ENCODE results near the gene CHIC2. TPM values are rescaled to one million over a fixed set of nuclear protein-coding genes. Genes with fewer than 3 reads are reported as not detected.
"Not testable (repeated sequence)": the region's sequence is repeated elsewhere in the genome, so short reads cannot be mapped to it uniquely, and the experiment has no call there.

The CHIC2 gene
- total RNA-seq, 2 experiments from 2014 or later: 14.7 to 17.7 TPM

DNA sequence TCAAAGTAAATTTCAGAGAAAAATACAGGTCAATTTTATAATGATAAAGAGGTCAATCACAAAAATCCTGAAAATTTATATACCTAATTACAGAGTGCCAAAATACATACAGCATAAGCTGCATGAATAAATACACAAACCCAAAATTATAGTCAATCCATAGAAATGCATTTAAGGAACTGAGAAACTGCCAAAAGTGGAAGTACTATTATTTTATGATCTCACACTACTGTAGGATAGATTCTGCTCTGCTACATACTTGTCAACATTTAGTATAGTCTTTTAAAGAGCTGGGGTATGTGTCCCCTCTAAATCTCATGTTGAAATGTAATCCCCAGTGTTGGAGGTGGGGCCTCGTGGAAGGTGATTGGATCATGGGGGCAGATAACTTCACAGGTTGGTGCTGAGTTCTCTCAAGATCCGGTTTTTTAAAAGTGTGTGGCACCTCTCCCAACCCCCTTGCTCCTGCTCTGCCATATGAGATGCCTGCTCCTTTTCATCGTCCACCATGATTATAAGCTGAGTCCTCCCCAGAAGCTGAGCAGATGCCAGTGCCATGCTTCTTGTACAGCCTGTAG is 31.8 kb downstream of the CHIC2 start:
- POLR2A ChIA-PET: no interaction called here
- CTCF ChIA-PET: no interaction called here
- H3K4me1 Mint-ChIP-seq: peaks cover 28% of the 10 kb centered on the region
- ATAC-seq (no peak), DNase-seq (no peak)
- peaks cover 18% of the 10 kb centered on the region for H3K36me3 Mint-ChIP-seq (ENCODE audit: low read depth)
- H3K9me3 Mint-ChIP-seq (ENCODE audit: low read depth): no peaks in the 10 kb centered on the region
- intact Hi-C loops (cut with DNase I, micrococcal nuclease): no loop called here
- no peak overlapping the region for H3K4me3 Mint-ChIP-seq
- no peak overlapping the region for H3K27ac Mint-ChIP-seq
- H3K27me3 Mint-ChIP-seq: no peaks in the 10 kb centered on the region

- POLR2A ChIA-PET: no interaction called here
- CTCF ChIA-PET: no interaction called here
- no peak for DNase-seq
- peaks cover 7% of the 10 kb centered on the region for H3K36me3 Mint-ChIP-seq (ENCODE audit: low read depth)
- H3K27me3 Mint-ChIP-seq: no peaks in the 10 kb centered on the region
- no peak for ATAC-seq
- H3K4me1 Mint-ChIP-seq: peaks cover 11% of the 10 kb centered on the region
- intact Hi-C loops (cut with DNase I, micrococcal nuclease): no loop called here
- no peak overlapping the region for H3K4me3 Mint-ChIP-seq
- no peaks in the 10 kb centered on the region for H3K9me3 Mint-ChIP-seq (ENCODE audit: low read depth)
- H3K27ac Mint-ChIP-seq: no peak overlapping the region
Observed at GRCh38 chr4:54027311-54027710, 37.1 kb downstream of the CHIC2 start.

DNA sequence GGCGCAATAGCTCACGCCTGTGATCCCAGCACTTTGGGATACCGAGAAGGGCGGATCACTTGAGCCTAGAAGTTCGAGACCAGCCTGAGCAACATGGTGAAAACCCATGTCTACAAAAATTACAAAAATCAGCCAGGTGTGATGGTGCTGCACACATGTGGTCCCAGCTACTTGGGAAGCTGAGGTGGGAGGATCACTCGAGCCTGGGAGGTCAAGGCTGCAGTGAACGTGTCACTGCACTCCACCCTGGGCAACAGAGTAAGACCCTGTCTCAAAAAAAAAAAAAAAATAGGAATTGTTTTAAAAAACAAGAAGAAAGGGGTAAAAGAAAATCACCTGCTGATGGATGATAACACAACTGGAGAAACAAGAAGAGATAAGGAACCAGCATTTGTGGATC is 38.8 kb downstream of the CHIC2 start:
- POLR2A ChIA-PET: no interaction called here
- H3K4me3 Mint-ChIP-seq: no peak overlapping the region
- no peaks in the 10 kb centered on the region for H3K27me3 Mint-ChIP-seq
- CTCF ChIA-PET: interaction anchor here (1.0 kb wide), 1 partner anchor 9 kb away, joined by 3 read pairs; no protein-coding TSS in a partner anchor
- ATAC-seq (no peak), DNase-seq (no peak)
- H3K9me3 Mint-ChIP-seq (ENCODE audit: low read depth): no peaks in the 10 kb centered on the region
- H3K4me1 Mint-ChIP-seq: peaks cover 10% of the 10 kb centered on the region
- intact Hi-C loops (cut with DNase I, micrococcal nuclease): no loop called here
- H3K27ac Mint-ChIP-seq: no peak overlapping the region
- peaks cover 7% of the 10 kb centered on the region for H3K36me3 Mint-ChIP-seq (ENCODE audit: low read depth)

- CTCF ChIA-PET; H3K4me3 Mint-ChIP-seq; H3K27ac Mint-ChIP-seq; DNase-seq; intact Hi-C loops (cut with DNase I, micrococcal nuclease); H3K9me3 Mint-ChIP-seq (ENCODE audit: low read depth); H3K27me3 Mint-ChIP-seq; H3K4me1 Mint-ChIP-seq; POLR2A ChIA-PET; ATAC-seq; H3K36me3 Mint-ChIP-seq (ENCODE audit: low read depth): not testable (repeated sequence)
Observed at GRCh38 chr4:54023019-54023418, 41.4 kb downstream of the CHIC2 start.

DNA sequence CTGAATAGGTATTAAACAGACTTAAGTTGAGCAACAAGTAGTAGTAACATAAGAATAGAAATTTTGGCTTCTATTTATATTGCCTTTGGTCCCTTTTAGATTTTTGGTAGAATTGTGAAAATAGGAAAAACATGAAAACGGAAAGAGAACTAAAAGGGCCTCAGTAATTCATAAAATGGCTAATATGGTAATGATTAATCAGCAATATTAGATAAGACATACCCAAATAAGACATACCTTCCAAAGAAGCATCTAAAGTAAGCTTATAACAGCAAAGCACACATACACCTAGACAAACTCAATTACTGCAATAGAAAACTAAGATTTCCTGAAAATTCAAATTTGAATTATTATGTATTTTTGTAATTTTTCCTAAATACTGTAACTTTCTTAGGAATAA is 46.4 kb downstream of the CHIC2 start:
- CTCF ChIA-PET: no interaction called here
- H3K4me3 Mint-ChIP-seq: no peak overlapping the region
- H3K27ac Mint-ChIP-seq: no peak overlapping the region
- POLR2A ChIA-PET: no interaction called here
- no peaks in the 10 kb centered on the region for H3K27me3 Mint-ChIP-seq
- ATAC-seq (no peak), DNase-seq (no peak)
- H3K9me3 Mint-ChIP-seq (ENCODE audit: low read depth): no peaks in the 10 kb centered on the region
- intact Hi-C loops (cut with DNase I, micrococcal nuclease): no loop called here
- H3K36me3 Mint-ChIP-seq (ENCODE audit: low read depth): peaks cover 7% of the 10 kb centered on the region
- H3K4me1 Mint-ChIP-seq: peaks cover 1% of the 10 kb centered on the region

DNA sequence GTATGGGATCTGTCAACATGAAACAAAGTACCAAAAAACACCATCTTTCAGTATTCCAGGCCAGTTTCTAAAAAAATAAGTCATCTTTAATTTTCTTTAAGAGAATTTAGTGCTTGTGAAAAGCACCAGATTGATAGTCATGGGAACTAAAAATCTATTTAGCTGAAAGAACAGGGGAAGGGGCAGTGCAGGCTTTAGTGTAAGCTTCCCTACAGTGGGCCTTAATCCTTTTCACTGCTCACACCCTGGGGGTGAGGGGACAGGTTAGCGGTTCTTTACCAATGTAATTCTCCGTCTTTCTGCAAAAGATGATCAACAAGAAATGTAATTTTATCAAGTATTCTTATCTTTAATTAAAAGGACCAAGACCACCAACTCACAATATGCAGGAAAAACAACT is 47.1 kb downstream of the CHIC2 start:
- POLR2A ChIA-PET: no interaction called here
- H3K9me3 Mint-ChIP-seq (ENCODE audit: low read depth): no peaks in the 10 kb centered on the region
- CTCF ChIA-PET: interaction anchor here (0.7 to 1.0 kb wide), 3 partner anchors 9 to 1378 kb away, joined by 3 read pairs; partner anchors contain the start of gene TMEM165

GRCh38 chr4:54016504-54016903 is 47.9 kb downstream of the CHIC2 start:
- ChIA-PET POLR2A (interaction anchor here (0.9 kb wide), 1 partner anchor 47 kb away, joined by 4 read pairs; no protein-coding TSS in a partner anchor), CTCF (interaction anchor here (0.7 to 1.0 kb wide), 2 partner anchors 9 to 1379 kb away, joined by 3 read pairs; partner anchors contain the start of gene TMEM165)
- Mint-ChIP-seq H3K4me3 (no peak overlapping the region), H3K4me1 (peaks cover 1% of the 10 kb centered on the region), H3K36me3 (ENCODE audit: low read depth) (peaks cover 10% of the 10 kb centered on the region), H3K9me3 (ENCODE audit: low read depth) (no peaks in the 10 kb centered on the region), H3K27ac (no peak overlapping the region), H3K27me3 (no peaks in the 10 kb centered on the region)
- no peak for DNase-seq
- ATAC-seq: no peak
- intact Hi-C loops (cut with DNase I, micrococcal nuclease): no loop called here

More for the DNA sequence above, 47.1 kb downstream of the CHIC2 start:
- no peak for ATAC-seq
- intact Hi-C loops (cut with DNase I, micrococcal nuclease): no loop called here
- peaks cover 1% of the 10 kb centered on the region for H3K4me1 Mint-ChIP-seq
- DNase-seq: no peak
- no peak overlapping the region for H3K27ac Mint-ChIP-seq
- peaks cover 9% of the 10 kb centered on the region for H3K36me3 Mint-ChIP-seq (ENCODE audit: low read depth)
- H3K4me3 Mint-ChIP-seq: no peak overlapping the region
- H3K27me3 Mint-ChIP-seq: no peaks in the 10 kb centered on the region

DNA sequence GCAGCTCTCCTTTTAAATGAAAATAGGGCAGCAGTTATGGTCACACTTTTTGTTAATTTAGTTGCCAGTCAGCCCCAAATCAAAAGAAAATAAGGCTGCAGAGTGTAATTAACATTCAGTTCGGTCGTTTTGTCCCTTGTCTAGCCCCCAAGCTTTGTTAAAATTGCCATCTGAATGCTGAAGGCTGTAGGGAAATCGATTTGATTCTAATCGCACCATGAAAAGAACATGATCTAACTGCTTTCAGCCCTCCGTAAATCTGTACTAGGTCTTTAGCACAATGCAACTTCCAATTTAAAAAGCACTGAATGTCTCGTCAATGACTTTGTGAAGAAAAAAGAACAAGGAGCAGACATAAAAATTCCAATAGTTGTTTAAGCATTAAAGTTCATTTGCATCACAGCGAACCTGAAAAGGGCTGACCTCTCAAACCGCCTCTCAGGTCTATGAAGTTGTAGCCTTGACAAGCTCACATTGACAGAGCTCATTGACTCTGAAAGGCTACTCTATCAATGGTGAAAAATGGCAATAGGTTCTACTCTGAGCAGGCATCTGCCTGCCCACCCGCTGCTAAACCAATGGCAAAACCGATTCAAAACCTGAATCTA is 48.9 kb downstream of the CHIC2 start:
- intact Hi-C loops (cut with DNase I, micrococcal nuclease): no loop called here
- Mint-ChIP-seq H3K4me1 (peaks cover 1% of the 10 kb centered on the region), H3K9me3 (ENCODE audit: low read depth) (no peaks in the 10 kb centered on the region), H3K27ac (no peak overlapping the region), H3K27me3 (no peaks in the 10 kb centered on the region), H3K4me3 (no peak overlapping the region), H3K36me3 (ENCODE audit: low read depth) (peaks cover 10% of the 10 kb centered on the region)
- DNase-seq: no peak
- ChIA-PET CTCF (interaction anchor here (0.8 to 1.5 kb wide), 3 partner anchors 10 to 219 kb away, joined by 3 read pairs; no protein-coding TSS in a partner anchor), POLR2A (no interaction called here)
- no peak for ATAC-seq

DNA sequence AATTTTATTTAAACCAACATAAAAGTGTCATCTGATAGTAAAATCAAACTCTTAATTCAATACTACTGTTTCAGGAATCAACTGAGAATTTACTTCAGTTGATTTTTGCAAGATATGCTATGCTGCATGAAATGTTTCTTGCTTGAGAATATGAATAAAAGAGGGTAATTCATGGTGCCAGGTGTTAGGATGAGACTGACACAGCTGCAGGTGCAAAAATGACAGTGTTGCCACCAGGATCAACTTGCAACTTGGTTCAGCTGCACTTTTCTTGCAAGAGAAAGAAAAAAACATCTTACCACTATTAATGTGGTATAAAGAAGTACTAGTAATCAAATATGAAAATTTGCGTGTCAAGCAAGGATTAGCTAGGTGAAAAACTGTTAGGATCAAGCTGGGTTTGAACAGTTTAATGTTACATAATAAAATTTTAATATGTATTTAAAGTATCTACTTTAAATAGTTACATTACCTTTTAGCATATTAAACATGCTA is 49.7 kb downstream of the CHIC2 start:
- Mint-ChIP-seq H3K9me3 (ENCODE audit: low read depth) (no peaks in the 10 kb centered on the region), H3K27me3 (no peaks in the 10 kb centered on the region), H3K27ac (no peak overlapping the region), H3K4me1 (peaks cover 1% of the 10 kb centered on the region), H3K4me3 (no peak overlapping the region), H3K36me3 (ENCODE audit: low read depth) (peaks cover 13% of the 10 kb centered on the region)
- intact Hi-C loops (cut with DNase I, micrococcal nuclease): no loop called here
- POLR2A ChIA-PET: no interaction called here
- ATAC-seq: no peak
- DNase-seq: no peak
- CTCF ChIA-PET: interaction anchor here (0.8 to 1.5 kb wide), 3 partner anchors 9 to 219 kb away, joined by 3 read pairs; no protein-coding TSS in a partner anchor

DNA sequence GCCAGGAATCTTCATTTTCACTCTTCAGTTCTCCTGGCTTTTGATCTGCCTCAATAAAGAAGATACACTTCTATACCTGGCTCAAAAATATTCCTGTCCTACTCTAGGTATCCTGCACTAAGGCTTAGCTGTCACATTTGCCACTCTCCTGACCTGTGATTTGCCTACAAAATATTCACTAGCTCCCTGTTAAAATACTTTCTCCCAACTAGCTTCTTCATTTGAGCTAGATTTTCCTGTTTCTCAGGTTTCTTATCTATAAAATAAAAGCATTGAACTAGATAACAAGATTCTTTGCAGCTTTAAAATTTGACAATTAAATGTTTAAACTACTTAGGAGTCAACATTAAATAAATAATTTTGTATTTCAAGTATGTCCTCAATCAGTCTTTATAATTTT is 53.2 kb downstream of the CHIC2 start:
- Mint-ChIP-seq H3K4me3 (no peak overlapping the region), H3K9me3 (ENCODE audit: low read depth) (no peaks in the 10 kb centered on the region), H3K27ac (no peak overlapping the region), H3K36me3 (ENCODE audit: low read depth) (peaks cover 20% of the 10 kb centered on the region), H3K27me3 (no peaks in the 10 kb centered on the region), H3K4me1 (no peaks in the 10 kb centered on the region)
- intact Hi-C loops (cut with DNase I, micrococcal nuclease): no loop called here
- no peak for DNase-seq
- ChIA-PET POLR2A (no interaction called here), CTCF (interaction anchor here (1.0 kb wide), 1 partner anchor 28 kb away, joined by 3 read pairs; no protein-coding TSS in a partner anchor)
- ATAC-seq: no peak

DNA sequence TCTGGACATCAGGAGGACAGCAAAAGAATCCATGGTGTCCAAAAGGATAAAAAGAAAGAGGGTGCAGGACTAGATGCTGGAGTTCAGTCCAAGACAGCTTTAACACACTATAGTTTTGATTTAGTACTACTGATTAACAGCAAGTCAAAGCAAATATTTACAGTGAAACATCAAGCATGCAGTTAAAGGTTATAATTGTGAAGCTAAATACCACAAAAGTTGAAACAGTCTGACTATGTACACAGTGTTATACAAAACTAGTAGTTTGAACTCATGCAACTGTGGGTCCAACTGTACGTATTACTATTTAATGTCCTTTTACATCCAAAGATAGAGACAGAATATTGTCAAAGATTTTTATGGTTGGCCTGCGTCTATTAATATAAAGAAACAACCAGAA is 57.6 kb downstream of the CHIC2 start:
- DNase-seq: no peak
- Mint-ChIP-seq H3K27me3 (no peaks in the 10 kb centered on the region), H3K27ac (no peak overlapping the region), H3K9me3 (ENCODE audit: low read depth) (no peaks in the 10 kb centered on the region), H3K36me3 (ENCODE audit: low read depth) (peaks cover 21% of the 10 kb centered on the region), H3K4me1 (peaks cover 3% of the 10 kb centered on the region), H3K4me3 (no peak overlapping the region)
- ATAC-seq: no peak
- intact Hi-C loops (cut with DNase I, micrococcal nuclease): no loop called here
- CTCF ChIA-PET: interaction anchor here (0.7 kb wide), 1 partner anchor 1179 kb away, joined by 3 read pairs; no protein-coding TSS in a partner anchor
- POLR2A ChIA-PET: no interaction called here

DNA sequence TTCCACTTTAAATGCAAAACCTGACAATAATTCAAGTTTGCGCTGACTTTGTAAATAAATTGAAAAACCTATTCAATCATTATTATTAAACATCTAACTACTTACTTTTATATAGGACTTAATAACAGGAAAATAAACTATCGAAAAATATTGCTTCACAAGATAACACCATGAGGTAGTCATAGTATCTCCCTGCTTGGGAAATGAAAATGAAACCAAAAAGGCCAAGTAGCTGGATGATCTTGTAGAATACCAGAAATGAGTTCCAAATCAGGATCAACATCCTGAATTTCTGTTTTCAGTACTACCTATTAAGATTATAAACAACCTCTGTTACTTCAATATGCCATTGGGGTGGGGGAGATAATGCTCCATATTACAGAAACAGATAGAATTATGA is 58.9 kb downstream of the CHIC2 start:
- peaks cover 3% of the 10 kb centered on the region for H3K4me1 Mint-ChIP-seq
- no peak overlapping the region for H3K27ac Mint-ChIP-seq
- intact Hi-C loops (cut with DNase I, micrococcal nuclease): no loop called here
- CTCF ChIA-PET: interaction anchor here (1.1 to 1.2 kb wide), 2 partner anchors 8 to 9 kb away, joined by 3 read pairs; no protein-coding TSS in a partner anchor
- ATAC-seq (no peak), DNase-seq (no peak)
- no peak overlapping the region for H3K4me3 Mint-ChIP-seq
- H3K36me3 Mint-ChIP-seq (ENCODE audit: low read depth): peaks cover 29% of the 10 kb centered on the region
- no peaks in the 10 kb centered on the region for H3K27me3 Mint-ChIP-seq
- POLR2A ChIA-PET: no interaction called here
- H3K9me3 Mint-ChIP-seq (ENCODE audit: low read depth): no peaks in the 10 kb centered on the region
